HEK293T (cell line): ENCODE data around the gene FSIP1.

Source experiments
- CTCF ChIA-PET: fragments of 350-600 bp; formaldehyde crosslinking; extraction: SDS; loops from one replicate; lab custom pipeline; 2021; ENCODE audit warnings: antibody characterized with exemption, inconsistent platforms; lab: Yijun Ruan, JAX
- POLR2A ChIA-PET: fragments of 350-600 bp; formaldehyde crosslinking; extraction: SDS; loops from one replicate; lab custom pipeline; 2020; ENCODE audit warnings: antibody characterized with exemption, inconsistent platforms; lab: Yijun Ruan, JAX
- DNase-seq: peaks from one replicate; pipeline ENCODE4 v3.0.0; 2012; ENCODE audit warnings: mixed read lengths; ENCODE audit errors: extremely low spot score
- ARNT ChIP-seq: fragments of 450-650 bp; IDR thresholded peaks from 2 replicates; pipeline ENCODE4 v1.6.1; 2017; ENCODE audit warnings: mild to moderate bottlenecking
- BHLHE40 ChIP-seq: fragments of 450-650 bp; IDR thresholded peaks from 2 replicates; pipeline ENCODE4 v1.6.1; 2016; ENCODE audit warnings: mild to moderate bottlenecking, moderate library complexity, borderline replicate concordance
- CTBP1 ChIP-seq: fragments of 450-650 bp; IDR thresholded peaks from 2 replicates; pipeline ENCODE4 v1.6.1; 2016; ENCODE audit warnings: borderline replicate concordance
- ELF4 ChIP-seq: fragments of 450-650 bp; IDR thresholded peaks from 2 replicates; pipeline ENCODE4 v1.6.1; 2017; ENCODE audit warnings: antibody characterized with exemption
- FOXA1 ChIP-seq: fragments of 450-650 bp; IDR thresholded peaks from 2 replicates; pipeline ENCODE4 v1.6.1; 2016; ENCODE audit warnings: mild to moderate bottlenecking
- FOXK2 ChIP-seq: fragments of 450-650 bp; IDR thresholded peaks from 2 replicates; pipeline ENCODE4 v1.6.1; 2016; ENCODE audit warnings: mild to moderate bottlenecking
- FOXM1 ChIP-seq: fragments of 450-650 bp; IDR thresholded peaks from 2 replicates; pipeline ENCODE4 v1.6.1; 2017; ENCODE audit warnings: mild to moderate bottlenecking, borderline replicate concordance
- HDGF ChIP-seq: fragments of 450-650 bp; IDR thresholded peaks from 2 replicates; pipeline ENCODE4 v1.6.1; 2017; ENCODE audit warnings: antibody characterized with exemption, borderline replicate concordance
- L3MBTL2 ChIP-seq: fragments of 450-650 bp; conservative IDR thresholded peaks from 2 replicates; pipeline ENCODE4 v1.6.1; 2016; ENCODE audit warnings: mild to moderate bottlenecking
- LEF1 ChIP-seq: fragments of 450-650 bp; IDR thresholded peaks from 2 replicates; pipeline ENCODE4 v1.6.1; 2017; ENCODE audit warnings: mild to moderate bottlenecking, borderline replicate concordance
- NFRKB ChIP-seq: fragments of 450-650 bp; IDR thresholded peaks from 2 replicates; pipeline ENCODE4 v1.6.1; 2016; ENCODE audit warnings: mild to moderate bottlenecking, moderate library complexity
- PKNOX1 ChIP-seq: fragments of 450-650 bp; IDR thresholded peaks from 2 replicates; pipeline ENCODE4 v1.6.1; 2016
- SP1 ChIP-seq: fragments of 450-650 bp; IDR thresholded peaks from 2 replicates; pipeline ENCODE4 v1.6.1; 2017
- SUZ12 ChIP-seq: fragments of 450-650 bp; IDR thresholded peaks from 2 replicates; pipeline ENCODE4 v1.6.1; 2016; ENCODE audit warnings: mild to moderate bottlenecking
- TARDBP ChIP-seq: fragments of 450-650 bp; IDR thresholded peaks from 2 replicates; pipeline ENCODE4 v1.6.1; 2016
- ZNF384 ChIP-seq: fragments of 450-650 bp; IDR thresholded peaks from 2 replicates; pipeline ENCODE4 v1.6.1; 2016

The FSIP1 gene

GRCh38 chr15:39585871-39586301, 196.8 kb downstream of the FSIP1 start:
- CTCF ChIA-PET: no interaction called here
- POLR2A ChIA-PET: no interaction called here
- no peak for DNase-seq
- TF ChIP-seq ZNF384 (no peak), PKNOX1 (no peak), SP1 (no peak)

- no peak for TF ChIP-seq CTBP1
- no peak for TF ChIP-seq SP1
- no peak for TF ChIP-seq ARNT
- TF ChIP-seq NFRKB: no peak
- TF ChIP-seq LEF1: no peak
- TF ChIP-seq SUZ12: no peak
- TF ChIP-seq TARDBP: no peak
- no peak for TF ChIP-seq L3MBTL2
- no peak for TF ChIP-seq ELF4
- TF ChIP-seq PKNOX1: no peak
- TF ChIP-seq FOXA1: no peak
- no peak for TF ChIP-seq BHLHE40
- no peak for TF ChIP-seq HDGF
- TF ChIP-seq FOXK2: no peak
- ChIA-PET CTCF (no interaction called here), POLR2A (no interaction called here)
- DNase-seq: no peak
Observed at GRCh38 chr15:39585389-39585841, 197.2 kb downstream of the FSIP1 start.

- TF ChIP-seq FOXK2 (no peak), ZNF384 (no peak), L3MBTL2 (no peak)
- POLR2A ChIA-PET: no interaction called here
- DNase-seq: no peak
- CTCF ChIA-PET: no interaction called here
Observed at GRCh38 chr15:39584662-39585388, 197.8 kb downstream of the FSIP1 start.

GRCh38 chr15:39584266-39584659, 198.4 kb downstream of the FSIP1 start:
- ChIA-PET CTCF (no interaction called here), POLR2A (no interaction called here)
- no peak for TF ChIP-seq FOXM1
- TF ChIP-seq L3MBTL2: no peak
- DNase-seq: no peak

- POLR2A ChIA-PET: no interaction called here
- CTCF ChIA-PET: no interaction called here
- DNase-seq: peak; percentile 9
- TF ChIP-seq FOXM1: no peak
- TF ChIP-seq TARDBP: no peak
Observed at GRCh38 chr15:39583596-39584265, 198.9 kb downstream of the FSIP1 start.

- DNase-seq: no peak
- ChIA-PET POLR2A (no interaction called here), CTCF (no interaction called here)
- TF ChIP-seq HDGF (no peak), SP1 (no peak), CTBP1 (no peak), LEF1 (no peak), FOXM1 (no peak), ELF4 (no peak), ARNT (no peak), FOXA1 (no peak), BHLHE40 (no peak), ZNF384 (no peak), TARDBP (no peak), NFRKB (no peak), FOXK2 (no peak), SUZ12 (no peak)
Observed at GRCh38 chr15:39582977-39583595, 199.6 kb downstream of the FSIP1 start.

GRCh38 chr15:39582286-39582976, 200.2 kb downstream of the FSIP1 start:
- CTCF ChIA-PET: no interaction called here
- TF ChIP-seq TARDBP: no peak
- TF ChIP-seq BHLHE40: no peak
- no peak for TF ChIP-seq PKNOX1
- POLR2A ChIA-PET: no interaction called here
- DNase-seq: no peak
